Stimulated activated CD4-positive, alpha-beta T cell treated with anti-CD3 and anti-CD28 coated beads, Interleukin-2, amount 100 ng/mL, for 4 hours (primary cell): ENCODE measurements around the gene PIK3R4.

Experiments
- DNase-seq: peaks from one replicate; pipeline ENCODE4 v3.0.0-alpha.2; 2020; ENCODE audit warnings: low read depth

The PIK3R4 gene

DNA sequence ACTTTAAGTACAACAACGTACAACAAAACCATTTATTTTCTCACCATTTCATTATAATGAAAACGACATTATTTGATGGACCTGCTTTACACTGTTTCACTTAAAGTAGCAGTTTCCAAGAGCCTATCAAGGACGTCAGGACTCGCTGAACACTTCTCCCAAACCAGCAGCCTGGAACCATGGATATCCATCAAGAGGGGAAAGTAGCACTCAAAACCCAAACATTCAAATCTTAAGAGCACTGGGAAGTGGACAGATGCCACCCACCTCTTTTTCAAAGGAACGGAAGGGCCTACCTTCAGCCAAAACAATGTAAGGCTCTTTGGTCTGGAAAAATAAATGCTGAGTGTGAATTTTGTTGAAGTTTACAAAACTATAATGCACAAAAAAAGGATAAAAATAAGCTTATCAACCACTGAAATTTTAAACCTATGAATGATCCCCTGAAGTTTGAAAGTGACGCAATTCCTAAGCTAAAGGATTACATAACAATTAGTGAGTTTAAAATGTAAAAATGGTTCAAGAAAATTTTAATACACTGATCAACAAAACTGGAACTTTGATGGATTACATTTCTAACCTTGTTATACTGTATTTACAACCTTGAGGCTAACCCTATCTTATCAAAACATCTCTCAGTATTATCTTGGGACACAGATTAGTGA, 4.6 kb downstream of the PIK3R4 start:
- no peak for DNase-seq

DNA sequence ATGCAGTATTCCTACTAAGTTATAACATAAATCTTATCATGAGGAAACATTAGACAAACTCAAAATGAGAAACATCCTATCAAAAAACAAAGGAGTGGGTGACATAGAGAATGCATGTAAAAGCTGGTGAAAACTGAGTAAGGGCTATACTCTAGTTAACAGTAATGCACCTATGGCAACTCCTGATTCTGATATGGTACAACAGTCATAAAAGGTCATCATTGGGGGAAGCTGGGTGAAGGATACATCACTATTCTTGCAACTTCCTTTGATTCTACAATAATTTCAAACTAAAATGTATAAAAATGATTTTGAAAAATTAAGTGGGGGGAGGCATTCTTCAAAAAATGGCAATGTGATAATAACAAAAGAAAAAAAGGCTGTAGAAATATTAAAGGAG, 6.8 kb downstream of the PIK3R4 start:
- DNase-seq = no peak

DNA sequence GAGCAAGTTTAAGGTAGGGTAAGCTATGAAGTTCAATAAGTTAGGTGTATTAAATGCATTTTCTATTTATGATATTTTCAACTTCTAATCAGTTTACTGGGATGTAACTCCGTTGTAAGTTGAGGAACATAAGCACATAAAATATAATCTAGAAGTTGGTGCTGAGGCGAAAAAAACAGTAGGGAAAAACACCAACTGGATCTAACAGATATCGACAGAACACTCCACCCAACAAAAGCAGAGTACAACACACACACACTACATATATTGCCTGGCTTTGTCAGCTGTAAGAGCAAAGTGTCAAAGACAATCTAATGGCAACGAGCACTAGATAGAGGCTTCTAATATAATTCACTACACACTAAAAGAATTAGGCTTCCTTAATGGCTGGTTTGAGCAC, 8.4 kb downstream of the PIK3R4 start:
- DNase-seq = no peak

DNA sequence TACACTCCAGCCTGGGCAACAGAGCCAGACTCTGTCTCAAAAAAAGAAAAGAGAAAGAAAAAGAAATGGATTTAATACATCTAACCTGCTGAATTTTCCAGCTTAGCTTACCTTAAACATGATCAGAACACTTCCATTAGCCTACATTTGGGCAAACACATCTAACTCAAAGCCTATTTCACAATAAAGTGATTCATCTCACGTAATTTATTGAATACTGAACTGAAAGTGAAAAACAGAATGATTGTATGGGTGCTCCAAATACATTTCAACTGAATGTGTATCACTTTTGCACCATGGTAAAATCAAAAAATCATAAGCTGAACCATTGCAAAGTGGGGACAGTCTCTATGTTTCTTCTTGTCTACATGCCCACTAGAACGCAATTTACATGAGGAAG, 9.0 kb downstream of the PIK3R4 start:
- no peak for DNase-seq

DNA sequence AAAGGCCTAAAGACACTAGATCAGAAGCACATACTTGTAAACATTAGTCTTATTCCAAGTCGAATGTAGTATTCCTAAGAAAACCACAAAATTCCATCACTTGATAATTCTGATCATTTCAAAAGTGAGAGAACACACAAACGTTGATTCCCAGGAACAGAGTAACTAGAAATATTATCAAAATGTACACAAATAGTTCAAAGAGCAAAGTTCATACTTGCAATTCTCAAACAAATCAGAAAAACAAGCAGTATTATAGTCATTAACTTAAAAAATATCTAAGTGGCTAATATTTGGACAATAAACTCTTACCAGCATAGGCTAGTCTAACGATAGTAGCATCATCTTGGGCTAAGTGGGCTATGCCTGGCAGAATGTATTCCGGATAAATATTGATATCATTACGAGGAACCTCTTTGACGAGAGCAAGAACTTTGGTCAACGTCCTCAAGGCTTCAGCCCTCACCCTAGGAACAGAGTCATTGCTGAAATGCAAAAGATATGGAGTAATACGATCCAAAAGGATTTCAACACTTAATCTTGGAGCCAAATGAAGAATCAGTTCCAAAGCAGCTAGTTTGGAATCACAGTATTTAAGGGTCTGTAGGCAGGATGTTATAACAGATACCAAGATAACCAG, 13.3 kb downstream of the PIK3R4 start:
- DNase-seq = no peak

DNA sequence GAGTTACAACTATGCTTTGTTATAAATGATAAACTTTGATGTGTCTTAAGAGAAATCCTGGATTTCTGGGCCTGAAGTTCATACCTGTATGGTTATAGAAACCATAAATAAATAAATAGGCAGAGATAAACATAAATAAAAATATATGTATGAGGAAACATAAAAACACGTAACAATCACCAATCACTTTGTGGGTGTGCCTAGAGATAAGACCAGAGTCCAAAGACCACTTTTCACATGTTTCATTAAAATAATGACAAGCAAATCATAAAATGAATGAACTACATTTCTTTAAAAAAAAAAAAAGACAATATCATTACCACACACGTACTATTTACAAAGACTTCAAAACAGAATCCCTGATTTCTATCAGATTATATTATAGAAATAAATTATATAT, 14.1 kb downstream of the PIK3R4 start:
- no peak for DNase-seq

DNA sequence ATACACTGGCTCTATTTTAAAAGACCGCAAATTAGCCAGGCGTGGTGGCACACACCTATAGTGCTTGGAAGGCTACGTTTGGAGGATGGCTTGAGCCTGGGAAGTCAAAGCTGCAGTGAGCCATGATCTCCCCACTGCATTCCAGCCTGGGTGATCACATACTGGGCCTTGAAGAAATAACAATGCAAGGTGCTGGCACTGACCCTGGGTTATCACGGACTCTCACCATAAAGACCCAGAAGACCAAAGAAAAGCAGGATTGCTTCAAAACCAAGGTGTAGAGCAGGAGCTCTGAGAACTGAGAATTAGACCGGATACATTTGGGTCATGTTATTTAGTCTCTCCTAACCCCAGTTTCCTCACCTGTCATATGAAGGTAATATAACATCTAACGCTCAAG, 14.8 kb downstream of the PIK3R4 start:
- no peak for DNase-seq

DNA sequence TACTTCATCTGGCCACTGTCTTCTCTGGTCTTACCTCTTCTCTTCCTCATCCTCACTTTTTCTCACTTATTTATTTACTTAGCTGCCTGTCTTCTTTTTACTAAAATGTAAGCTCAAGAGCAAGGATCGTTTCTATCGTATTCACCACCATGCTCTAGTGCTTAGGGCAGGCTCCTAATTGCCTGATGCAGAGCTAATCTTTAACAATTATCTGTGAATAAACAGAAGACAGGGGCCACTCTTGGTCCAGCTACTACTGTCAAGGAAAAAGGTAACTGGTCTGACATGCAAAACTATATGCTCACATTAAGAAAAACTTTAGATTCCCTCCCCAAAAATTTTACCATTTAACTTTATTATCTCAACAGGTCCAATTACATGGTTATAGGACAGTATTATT, 17.5 kb downstream of the PIK3R4 start:
- no peak for DNase-seq

DNA sequence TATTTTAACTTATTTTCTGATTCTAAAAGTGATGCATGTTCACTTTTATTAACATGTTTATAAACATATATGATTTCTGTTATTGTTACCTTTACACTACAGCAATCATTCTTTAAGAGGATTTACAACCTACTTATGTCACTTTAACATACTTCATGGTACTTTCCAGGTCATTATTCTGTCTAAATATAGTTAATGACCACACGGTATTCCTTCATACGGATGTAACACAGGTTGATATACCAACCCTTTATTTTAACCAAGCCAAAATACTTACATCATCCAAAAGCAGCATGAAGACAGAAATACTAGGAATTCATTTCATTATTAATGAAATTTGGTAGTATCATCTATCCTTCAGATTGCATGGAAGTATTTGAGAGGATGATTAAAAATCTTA, 18.6 kb downstream of the PIK3R4 start:
- no peak for DNase-seq

DNA sequence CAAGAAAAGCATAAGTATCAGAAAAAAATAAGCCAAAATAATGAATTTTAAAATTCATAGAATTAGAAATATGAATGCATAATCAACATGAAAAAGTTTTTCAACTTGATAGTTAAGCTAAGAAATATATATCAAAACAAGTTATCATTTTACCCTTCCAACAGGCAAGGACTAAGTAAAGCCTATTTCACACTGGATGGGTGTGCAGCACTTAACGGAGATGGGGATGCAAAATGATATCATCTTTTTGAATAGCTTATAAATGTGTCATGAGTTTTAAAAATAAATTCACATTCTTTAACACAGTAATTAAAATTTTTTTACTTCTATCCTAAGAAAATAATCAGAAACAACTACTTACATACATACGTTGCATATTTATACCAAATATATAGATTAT, 20.9 kb downstream of the PIK3R4 start:
- DNase-seq = no peak

DNA sequence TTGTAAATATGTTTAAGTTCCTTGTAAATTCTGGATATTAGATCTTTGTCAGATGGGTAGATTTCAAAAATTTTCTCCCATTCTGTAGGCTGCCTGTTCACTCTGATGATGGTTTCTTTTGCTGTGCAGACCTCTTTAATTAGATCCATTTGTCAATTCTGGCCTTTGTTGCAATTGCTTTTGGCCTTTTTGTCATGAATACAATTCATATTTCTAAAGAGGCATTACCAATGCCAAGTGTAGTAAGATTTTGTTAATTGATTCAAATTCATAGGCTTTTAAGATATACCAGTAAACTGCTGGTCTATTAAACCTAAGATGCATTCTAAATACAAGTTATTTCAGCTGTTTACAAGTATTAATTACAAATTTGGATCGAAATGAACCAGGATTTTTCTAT, 31.0 kb downstream of the PIK3R4 start:
- no peak for DNase-seq

DNA sequence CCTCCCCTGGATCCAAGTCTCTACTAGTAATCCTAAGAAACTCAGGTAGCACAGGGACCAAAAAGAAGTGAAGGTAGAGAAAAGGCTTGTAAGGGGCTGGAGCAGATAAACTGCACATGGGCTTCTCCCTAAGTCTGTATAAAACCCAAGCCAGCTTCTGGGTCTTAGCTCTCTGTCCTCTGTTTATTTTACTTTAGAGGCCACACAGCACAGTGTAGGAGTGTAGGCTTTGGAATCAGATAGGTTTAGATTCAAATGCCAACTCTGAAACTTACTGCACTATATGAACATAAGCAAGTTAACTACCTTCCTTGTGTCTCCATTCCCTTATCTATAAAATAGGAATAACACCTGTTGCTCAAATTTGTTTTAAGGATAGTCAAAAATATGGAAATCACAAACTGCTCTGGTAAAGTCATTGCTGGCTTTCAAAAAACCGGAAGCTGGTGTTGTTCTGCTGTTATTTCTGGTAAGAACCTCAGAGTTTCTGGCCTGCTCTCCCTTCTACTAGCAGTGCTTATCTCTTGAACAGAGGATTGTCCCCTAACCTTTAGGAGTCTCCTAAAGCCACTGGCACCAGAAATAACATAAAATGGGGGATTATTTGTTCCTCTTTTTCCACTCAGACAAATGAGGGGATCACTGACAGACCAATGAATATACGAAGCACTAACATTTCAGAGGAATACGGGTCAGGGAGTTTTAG, 33.8 kb downstream of the PIK3R4 start:
- DNase-seq = no peak

DNA sequence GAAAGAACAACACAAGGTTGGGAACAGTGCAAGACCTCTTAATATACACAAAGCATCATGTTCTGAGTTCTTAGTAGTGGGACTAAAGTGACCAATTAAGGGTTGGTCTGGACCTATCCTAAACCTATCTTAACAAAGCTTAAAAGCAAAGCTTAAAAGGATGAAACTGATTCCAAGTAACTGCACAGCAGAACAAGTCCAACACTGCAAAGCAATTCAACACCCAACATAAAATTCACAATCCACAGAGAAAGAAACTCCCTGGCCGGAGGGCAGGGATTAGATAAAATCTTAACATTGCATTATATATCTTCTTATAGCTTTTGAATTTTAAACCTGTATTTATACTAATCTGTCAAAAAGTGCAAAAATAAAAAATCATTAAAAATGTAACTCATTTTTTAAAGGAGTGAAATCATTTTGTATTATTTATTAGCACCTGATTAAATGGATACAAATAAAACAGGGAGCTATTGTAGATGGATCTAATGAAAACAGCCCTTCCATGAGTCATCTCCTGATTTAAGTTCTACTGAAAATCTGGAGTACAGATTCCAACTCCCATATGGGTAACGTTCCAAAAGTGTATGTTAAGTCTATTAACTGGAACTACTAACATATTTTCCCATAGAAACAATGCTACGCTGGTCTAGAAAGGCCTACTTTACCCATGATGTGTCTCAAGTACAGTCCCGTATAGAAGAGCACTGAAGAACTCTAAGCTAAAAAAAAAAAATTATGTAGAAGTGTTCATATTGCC, 34.9 kb downstream of the PIK3R4 start:
- DNase-seq = no peak

DNA sequence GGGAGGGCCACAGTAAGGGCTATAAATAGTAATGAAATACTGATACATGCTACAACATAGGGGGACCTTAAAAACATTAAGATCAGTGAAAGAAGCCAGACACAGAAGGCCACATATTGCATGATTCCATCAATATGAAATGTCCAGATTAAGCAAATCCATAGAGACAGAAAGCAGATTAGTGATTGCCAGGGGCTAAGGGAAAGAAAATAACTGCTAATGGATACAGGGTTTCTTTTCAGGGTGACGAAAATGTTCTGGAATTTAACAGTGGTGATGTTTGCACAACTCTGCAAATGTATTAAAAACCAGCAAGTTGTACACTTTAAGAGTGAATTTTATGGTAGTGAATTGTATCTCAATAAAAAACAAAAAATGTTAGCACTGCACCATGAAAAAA, 37.0 kb downstream of the PIK3R4 start:
- DNase-seq = no peak

DNA sequence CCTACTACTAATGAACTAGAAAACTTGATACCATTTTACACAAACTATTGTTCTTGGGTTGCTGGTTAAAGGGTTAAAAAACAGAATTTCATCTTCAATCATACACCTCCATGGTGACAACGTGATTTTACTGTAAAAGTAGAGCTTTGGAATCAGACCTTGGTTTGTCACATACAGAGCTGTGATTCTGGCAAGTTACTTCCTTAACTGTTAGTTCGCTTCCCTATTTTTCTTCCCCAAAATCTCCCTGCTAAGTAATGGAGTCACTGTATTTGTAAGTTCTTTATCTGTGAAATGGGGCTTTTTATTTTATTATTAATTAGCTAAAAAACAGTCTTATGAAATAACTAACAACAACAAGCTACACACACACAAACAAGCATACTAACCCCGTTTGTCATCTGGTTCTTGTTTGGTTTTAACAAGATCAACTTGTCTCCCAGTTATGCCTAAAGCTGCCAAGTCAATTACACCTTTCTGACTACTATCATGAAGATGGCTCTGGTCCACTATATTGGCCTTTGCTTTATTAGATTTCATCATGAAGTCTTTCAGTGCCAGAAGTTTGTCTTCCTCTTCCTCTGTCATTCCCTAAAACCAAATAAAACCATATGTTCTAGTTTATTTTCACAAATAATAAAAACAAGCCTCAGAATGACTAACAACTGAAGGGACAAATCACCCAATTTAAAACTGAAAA, 38.6 kb downstream of the PIK3R4 start:
- no peak for DNase-seq

DNA sequence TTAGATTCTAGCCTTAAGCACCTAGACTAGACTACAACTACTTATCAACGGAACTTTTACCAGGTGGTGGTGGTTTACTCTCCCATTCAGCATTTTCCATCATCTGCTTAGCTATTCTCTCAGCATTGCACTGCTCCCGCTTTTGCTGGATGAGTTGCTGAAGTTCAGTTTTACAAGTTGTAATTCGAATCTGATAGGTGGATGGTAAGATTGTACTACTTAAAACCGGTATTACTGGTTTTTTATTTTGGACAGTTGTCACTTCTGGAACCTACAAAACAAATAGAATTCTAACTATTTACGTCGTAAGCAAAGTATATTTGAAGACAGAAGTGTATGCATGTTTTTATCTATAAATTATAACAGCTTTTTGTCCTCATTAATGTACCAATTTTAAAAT, 41.1 kb downstream of the PIK3R4 start:
- DNase-seq = no peak

DNA sequence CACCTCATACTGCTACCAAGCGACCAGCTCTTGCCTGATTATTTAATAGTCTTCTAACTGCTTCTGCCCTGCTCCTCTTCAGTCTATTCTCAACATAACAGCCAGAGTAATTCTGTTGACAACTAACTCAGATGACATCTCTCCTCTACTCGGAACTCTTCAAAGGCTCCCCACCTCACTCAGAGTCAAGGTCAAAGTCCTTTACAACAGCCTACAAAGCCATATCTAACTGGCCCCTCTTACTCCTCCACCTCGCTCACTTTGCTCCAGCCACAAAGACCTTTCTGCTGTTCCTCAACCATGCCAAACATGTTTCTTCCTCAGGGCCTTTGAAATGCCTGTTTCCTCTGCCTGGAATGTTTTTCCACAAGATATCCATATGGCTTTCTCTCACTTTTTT, 43.6 kb downstream of the PIK3R4 start:
- DNase-seq = no peak

DNA sequence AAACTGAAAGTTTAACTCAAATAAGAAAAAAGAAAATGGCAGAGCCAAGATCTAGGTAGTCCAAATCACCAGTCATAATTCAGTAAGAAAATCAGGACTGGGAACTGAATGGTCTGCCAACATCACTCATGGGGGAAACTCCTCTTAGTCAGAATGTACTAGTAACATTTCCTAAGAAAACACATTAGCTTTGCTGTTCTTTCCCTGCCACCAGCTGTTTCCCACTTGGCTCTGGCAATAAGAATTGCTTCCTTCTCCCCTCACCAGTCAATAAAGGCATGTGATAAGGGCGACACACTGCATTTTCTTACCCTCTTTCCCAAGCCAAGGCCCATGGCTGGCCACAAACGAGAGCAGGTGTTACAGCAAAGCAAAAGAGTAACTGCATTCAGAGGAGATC, 46.1 kb downstream of the PIK3R4 start:
- DNase-seq = no peak

DNA sequence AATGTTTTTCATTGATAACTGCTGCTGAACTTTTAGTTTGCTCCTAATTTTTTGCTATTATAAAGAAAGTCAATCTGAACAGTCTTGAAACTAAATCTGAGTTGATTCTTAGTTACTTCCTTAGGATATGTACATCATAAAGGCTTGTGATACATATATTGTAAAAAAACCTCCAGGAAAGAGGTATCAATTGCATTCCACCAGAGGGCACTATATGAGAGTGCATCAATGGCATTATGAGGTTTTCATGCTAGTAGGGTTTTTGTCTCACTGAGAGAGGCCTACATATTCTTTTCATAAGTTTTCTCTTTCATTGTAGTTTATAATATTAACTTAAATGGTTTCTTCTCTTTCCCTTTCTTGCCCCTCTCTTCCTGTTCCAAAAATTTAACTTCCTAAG, 46.9 kb downstream of the PIK3R4 start:
- DNase-seq = no peak

DNA sequence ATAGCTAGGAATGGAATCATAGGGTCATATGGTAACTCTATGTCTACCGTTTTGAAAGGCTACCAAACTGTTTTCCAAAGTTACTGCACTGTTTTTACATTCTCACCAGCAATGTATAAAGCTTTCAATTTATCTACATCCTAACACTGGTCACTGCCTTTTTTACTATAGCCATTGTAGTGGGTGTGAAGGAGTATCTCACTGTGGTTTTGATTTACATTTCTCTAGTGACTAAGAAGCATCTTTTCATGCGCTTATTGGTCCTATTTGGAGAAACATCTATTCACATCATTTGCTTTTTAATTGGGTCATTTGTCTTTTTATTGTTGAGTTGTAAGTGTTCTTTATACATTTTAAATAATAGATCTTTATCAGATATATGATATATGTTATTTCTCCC, 53.3 kb downstream of the PIK3R4 start:
- DNase-seq = no peak

DNA sequence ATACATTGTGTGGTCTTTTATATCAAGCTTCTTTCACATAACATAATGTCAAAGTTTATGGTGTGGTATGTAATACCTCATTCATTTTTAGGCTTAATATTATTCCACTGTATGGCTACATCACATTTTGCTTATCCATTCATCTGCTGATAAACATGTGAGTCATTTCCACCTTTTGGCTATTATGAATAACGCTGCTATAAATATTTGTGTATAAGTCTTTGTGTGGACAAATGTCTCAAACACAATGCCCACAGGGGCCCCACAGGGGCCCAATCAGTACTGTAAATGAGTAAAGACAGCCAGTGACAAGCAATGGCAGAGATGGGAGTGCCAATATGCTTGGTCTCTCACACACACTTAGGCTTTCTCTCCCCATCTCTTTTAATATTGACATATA, 54.2 kb downstream of the PIK3R4 start:
- no peak for DNase-seq
